ENCODE measurements around the gene SLC16A6. TPM values are rescaled to one million over a fixed set of nuclear protein-coding genes. Genes with fewer than 3 reads are reported as not detected.
"Not testable (repeated sequence)": the region's sequence is repeated elsewhere in the genome, so short reads cannot be mapped to it uniquely, and the experiment has no call there.

The SLC16A6 gene
- total RNA-seq, 1 donor from 2014 or later: not detected

DNA sequence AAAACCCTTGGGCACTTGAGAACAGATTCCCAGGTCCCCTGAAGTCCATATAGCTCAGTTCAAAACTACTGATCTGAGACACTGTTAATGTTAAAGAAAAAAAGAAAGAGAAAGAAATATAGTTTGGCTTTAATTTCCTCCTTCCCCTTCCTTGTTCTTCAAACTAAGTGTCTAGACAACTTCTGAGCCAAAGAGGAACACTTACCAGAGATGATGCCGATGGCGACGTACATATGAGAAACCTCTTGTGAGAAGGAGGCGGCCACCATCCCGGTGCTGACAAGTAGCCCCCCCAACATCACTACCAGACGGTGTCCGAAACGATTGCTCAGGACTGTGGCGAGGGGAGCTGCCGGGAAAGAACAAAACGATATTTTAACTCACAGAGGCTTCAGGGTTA, 17.2 kb downstream of the SLC16A6 start:
- no peaks in the 10 kb centered on the region for H3K36me3 ChIP-seq
- no peak for TF ChIP-seq CTCF (IDR thresholded peaks at IDR 0.05)
- intact Hi-C loops (cut with DNase I): no loop called here
- H3K27me3 ChIP-seq: no peaks in the 10 kb centered on the region
- H3K4me1 ChIP-seq: no peaks in the 10 kb centered on the region
- H3K4me3 ChIP-seq: no peak overlapping the region
- DNase-seq (ENCODE audit: low spot score in 2 of 2): no peak
- peaks cover 0 to 6% of the 10 kb centered on the region in 2 donors for H3K9me3 ChIP-seq
- H3K27ac ChIP-seq: no peak overlapping the region

GRCh38 chr17:68265833-68266232, 25.1 kb downstream of the SLC16A6 start:
- H3K4me3 ChIP-seq; DNase-seq (ENCODE audit: low spot score in 2 of 2); H3K27me3 ChIP-seq; intact Hi-C loops (cut with DNase I); H3K9me3 ChIP-seq; H3K27ac ChIP-seq; H3K4me1 ChIP-seq; H3K36me3 ChIP-seq: not testable (repeated sequence)

GRCh38 chr17:68263101-68263681, 27.7 kb downstream of the SLC16A6 start:
- intact Hi-C loops (cut with DNase I): loop anchor here (1.0 to 5.0 kb wide), 4 partner anchors 134 to 499 kb away; no protein-coding TSS in a partner anchor
- H3K27ac ChIP-seq: not testable (repeated sequence)

GRCh38 chr17:68262467-68262866, 28.5 kb downstream of the SLC16A6 start:
- H3K9me3 ChIP-seq; DNase-seq (ENCODE audit: low spot score in 2 of 2); H3K4me1 ChIP-seq; H3K36me3 ChIP-seq; H3K4me3 ChIP-seq; H3K27me3 ChIP-seq: not testable (repeated sequence)
- H3K27ac ChIP-seq: peak overlapping the region in 1 of 2 donors; percentile 40
- intact Hi-C loops (cut with DNase I): loop anchor here (2.0 to 5.0 kb wide), 3 partner anchors 135 to 500 kb away; no protein-coding TSS in a partner anchor

More at GRCh38 chr17:68263101-68263681, 27.7 kb downstream of the SLC16A6 start:
- H3K4me3 ChIP-seq; DNase-seq (ENCODE audit: low spot score in 2 of 2); H3K27me3 ChIP-seq; H3K9me3 ChIP-seq; H3K4me1 ChIP-seq; H3K36me3 ChIP-seq: not testable (repeated sequence)
- TF ChIP-seq CTCF (IDR thresholded peaks at IDR 0.05): peak; percentile 46 to 60 (median 47)

GRCh38 chr17:68260051-68260762, 30.7 kb downstream of the SLC16A6 start:
- intact Hi-C loops (cut with DNase I): loop anchor here (5.0 kb wide), 2 partner anchors 137 to 502 kb away; no protein-coding TSS in a partner anchor
- Histone ChIP-seq H3K9me3 (no peaks in the 10 kb centered on the region), H3K36me3 (peaks cover 5 to 13% of the 10 kb centered on the region in 2 donors), H3K4me1 (peaks cover 0 to 5% of the 10 kb centered on the region in 2 donors), H3K4me3 (no peak overlapping the region), H3K27ac (no peak overlapping the region), H3K27me3 (no peaks in the 10 kb centered on the region)
- no peak for TF ChIP-seq CTCF (IDR thresholded peaks at IDR 0.05)
- DNase-seq (ENCODE audit: low spot score in 2 of 2): no peak

GRCh38 chr17:68259648-68259951, 31.3 kb downstream of the SLC16A6 start:
- Histone ChIP-seq H3K27ac (peak overlapping the region; percentile 11 to 78), H3K4me3 (peak overlapping the region in 1 of 2 donors; percentile 55), H3K36me3 (peaks cover 8 to 19% of the 10 kb centered on the region in 2 donors)
- DNase-seq (ENCODE audit: low spot score in 2 of 2); H3K4me1 ChIP-seq; intact Hi-C loops (cut with DNase I); H3K27me3 ChIP-seq; H3K9me3 ChIP-seq: not testable (repeated sequence)

DNA sequence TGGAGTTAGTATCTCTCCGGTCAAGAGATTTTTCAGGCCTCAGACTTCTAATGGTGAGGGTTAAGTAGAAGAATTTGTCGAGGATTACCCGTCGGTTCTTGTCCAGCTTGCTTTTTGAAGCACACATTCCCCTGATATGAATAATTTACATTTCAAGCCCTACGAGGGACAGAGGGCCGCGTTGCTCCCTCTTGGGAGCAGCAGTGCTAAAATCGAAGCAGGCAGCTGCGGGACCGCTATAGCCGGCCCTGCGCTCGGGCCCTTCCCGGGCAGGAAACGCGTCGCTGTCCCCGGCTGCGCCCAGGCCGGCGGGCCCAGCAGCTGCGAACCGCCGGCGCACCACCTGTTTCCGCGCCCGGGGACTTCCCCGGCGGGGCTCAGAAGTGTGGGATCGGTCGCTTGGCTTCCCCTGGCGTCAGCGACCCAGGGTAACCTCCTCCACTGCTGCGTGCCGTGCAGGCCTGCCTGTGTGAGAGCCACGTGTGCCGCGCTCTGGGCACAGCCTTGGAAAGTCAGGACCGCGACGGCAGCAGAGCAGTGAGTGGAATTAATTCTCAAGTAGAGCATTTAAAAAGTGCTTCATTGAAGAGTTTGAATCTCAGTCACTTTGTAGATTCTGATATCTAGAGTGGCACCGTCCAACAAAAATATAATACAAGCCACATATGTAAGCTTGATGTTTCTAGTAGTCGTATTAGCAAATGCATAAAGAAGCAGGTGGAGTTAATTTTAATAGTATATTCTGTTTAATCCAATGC, 31.9 kb downstream of the SLC16A6 start:
- H3K27me3 ChIP-seq; H3K4me1 ChIP-seq; intact Hi-C loops (cut with DNase I); H3K9me3 ChIP-seq: not testable (repeated sequence)
- Histone ChIP-seq H3K27ac (peak overlapping the region; percentile 11 to 78), H3K4me3 (peak overlapping the region; percentile 21 to 55), H3K36me3 (peaks cover 11 to 24% of the 10 kb centered on the region in 2 donors)
- DNase-seq (ENCODE audit: low spot score in 2 of 2): peak in 1 of 2 donors; percentile 55
